IPS-11a (cell line): Measurements from ENCODE around the gene ZNF32.

Source experiments
- H3K4me3 ChIP-seq: one replicate; pipeline ENCODE4 v1.5.1; 2013; ENCODE audit warnings: low read depth, low read length, control low read depth

ZNF32 gene

DNA sequence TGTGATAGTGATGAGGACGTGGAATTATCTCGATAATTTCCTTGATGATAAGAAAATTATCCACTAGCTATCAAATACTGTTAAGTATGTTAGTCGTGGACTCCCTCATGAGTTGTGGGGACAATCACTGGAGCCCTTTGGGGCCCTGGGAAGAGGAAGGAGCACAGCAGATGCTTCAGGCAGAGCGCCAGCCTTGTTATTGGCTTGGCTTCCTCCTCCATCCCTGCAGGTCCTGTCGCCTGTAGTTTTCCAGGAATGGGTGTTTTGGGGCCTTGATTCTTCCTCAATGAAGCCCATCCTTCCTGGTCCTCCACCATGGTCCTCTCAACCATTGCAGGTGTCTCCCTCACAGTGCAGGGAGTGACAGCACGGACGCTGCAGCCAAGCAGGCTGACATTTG lies 32.5 kb upstream of the ZNF32 start:
- no peak overlapping the region for H3K4me3 ChIP-seq

DNA sequence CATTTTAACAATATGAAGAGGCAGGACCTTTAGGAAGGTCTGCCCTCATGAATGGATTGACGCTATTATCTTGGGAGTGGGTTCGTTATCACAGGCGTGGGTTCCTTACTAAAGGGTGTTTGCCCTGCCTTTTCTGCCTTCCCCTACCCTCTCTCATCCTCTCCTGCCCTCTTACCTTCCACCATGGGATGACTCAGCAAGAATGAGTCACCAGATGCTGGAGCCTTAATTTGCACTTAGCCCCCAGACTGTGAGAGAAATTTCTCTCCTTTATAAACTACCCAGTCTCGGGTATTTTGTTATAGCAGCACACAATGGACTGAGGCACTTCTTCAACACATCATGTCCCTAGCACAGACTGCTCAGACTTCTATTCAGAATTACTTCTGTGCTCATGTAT lies 31.4 kb upstream of the ZNF32 start:
- no peak overlapping the region for H3K4me3 ChIP-seq

DNA sequence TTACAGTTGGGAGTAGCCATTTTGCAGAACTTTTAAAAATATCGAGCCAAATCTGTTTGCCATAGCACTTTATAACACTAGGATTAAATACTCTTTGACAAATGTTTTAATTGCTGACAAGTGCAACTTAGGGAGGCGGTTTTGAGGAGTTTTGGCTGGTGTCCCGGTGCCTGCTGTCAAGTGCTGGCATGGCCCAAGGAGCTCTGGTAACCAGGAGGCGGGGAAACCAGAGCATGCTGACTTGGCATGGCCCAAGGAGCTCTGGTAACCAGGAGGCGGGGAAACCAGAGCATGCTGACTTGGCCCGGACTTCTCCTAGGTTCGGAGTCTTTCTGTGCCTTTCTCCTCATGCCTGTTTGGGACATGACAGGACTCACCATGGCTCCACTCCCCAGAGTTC lies 30.8 kb upstream of the ZNF32 start:
- H3K4me3 ChIP-seq, result no peak overlapping the region

DNA sequence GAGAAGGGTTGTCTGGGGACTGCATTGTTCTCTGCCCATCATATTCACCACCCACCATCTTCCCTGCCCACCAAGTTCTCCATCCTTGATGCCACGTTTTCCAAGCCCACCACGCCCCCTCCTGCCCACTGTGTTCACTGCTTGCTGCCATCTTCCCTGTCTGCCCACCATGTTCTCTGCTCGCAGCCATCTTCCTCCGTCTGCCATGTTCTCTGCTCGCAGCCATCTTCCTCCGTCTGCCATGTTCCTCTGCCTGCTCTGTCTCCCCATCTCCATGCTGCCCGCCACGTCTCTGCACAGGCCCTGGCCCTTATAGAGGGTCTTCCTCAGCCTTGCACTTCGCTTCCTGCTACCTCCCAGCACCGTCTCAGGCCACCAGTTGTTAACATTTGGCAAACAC lies 30.0 kb upstream of the ZNF32 start:
- no peak overlapping the region for H3K4me3 ChIP-seq

DNA sequence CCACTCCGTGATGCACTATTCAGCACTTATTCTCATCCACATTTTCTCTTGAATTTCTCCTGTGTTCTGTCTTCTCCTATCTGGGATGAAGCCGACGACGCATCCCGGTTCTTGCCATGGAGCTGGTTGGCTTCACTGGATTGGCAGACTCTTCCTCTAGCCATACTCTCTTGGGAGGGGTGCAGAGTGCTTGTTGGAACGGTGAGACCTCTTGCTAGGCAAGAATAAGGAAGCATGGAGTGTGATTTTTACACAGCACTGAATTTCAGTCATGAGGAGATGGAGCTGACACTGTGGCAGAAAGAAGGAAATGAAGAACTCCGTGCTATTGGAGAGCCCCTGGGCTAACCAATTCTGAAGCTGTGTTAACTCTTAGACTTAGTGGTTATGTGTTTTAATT lies 28.2 kb upstream of the ZNF32 start:
- H3K4me3 ChIP-seq, result no peak overlapping the region

DNA sequence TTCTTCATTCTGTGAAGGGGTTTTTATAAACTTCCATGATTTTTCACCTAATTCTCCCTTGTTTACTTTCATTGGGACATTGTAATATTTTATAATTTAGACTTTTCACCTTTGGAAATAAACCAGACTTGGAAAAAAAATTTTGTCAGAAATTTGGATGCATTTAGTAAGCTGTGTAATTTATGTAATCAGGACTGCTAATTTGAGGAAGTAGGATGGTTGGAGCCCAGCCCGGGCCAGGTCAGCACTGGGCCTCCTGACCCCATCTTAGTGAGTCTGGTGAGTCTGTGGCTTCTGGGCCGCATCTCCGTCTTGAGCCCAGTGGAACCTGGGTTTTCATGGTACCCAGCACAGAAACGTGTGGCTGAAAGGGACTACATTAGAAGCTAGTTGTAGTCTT lies 27.6 kb upstream of the ZNF32 start:
- no peak overlapping the region for H3K4me3 ChIP-seq

DNA sequence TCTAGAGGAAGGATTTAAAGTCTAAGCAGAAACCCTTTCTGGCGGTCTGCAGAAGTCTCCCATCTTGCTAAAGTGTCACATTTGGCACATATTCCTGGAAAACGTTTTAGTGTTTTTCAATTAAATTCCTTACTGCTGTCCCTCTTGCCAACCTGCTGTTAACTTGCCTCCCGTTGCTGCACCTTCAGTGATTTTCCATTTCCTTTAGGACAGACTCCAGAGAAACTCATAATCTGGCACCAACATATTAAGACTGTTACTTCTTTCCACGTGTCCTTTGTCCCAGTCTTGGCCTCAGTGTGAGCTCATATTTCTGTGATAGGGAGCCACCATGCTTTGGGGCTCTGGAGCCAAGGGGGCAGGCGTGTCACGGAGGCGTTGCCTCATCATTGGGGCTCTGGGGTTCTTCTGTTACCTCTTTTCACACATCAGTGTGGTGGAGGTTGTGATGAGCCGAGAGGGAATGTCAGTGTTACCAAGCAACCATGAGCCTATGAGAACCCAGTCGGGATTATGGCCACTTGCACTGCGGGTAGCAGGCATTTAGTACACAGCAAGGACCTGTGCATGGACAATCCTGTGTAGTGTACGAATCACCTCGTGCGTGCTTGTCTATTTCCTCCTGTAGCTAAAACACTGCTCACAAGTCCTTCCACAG lies 26.0 kb upstream of the ZNF32 start:
- no peak overlapping the region for H3K4me3 ChIP-seq

DNA sequence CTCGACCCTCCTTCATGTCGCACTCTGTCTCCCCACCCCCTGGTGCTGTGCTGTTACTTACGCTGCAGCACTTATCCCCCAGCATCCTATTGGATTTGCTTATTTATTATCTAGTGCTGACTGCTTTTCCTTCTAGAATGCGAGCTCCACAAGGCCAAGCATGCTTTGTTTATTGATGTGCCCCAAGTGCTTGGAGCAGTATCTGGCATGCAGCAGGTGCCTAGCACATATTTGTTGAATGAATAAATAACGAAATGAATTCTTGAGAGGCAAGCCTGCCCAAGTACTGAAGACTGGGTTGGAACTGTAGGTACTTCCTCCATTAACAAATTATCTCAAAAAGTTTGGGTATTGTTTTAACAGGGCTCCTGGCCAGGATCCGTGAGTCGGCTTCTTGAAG lies 24.8 kb upstream of the ZNF32 start:
- H3K4me3 ChIP-seq, result no peak overlapping the region

DNA sequence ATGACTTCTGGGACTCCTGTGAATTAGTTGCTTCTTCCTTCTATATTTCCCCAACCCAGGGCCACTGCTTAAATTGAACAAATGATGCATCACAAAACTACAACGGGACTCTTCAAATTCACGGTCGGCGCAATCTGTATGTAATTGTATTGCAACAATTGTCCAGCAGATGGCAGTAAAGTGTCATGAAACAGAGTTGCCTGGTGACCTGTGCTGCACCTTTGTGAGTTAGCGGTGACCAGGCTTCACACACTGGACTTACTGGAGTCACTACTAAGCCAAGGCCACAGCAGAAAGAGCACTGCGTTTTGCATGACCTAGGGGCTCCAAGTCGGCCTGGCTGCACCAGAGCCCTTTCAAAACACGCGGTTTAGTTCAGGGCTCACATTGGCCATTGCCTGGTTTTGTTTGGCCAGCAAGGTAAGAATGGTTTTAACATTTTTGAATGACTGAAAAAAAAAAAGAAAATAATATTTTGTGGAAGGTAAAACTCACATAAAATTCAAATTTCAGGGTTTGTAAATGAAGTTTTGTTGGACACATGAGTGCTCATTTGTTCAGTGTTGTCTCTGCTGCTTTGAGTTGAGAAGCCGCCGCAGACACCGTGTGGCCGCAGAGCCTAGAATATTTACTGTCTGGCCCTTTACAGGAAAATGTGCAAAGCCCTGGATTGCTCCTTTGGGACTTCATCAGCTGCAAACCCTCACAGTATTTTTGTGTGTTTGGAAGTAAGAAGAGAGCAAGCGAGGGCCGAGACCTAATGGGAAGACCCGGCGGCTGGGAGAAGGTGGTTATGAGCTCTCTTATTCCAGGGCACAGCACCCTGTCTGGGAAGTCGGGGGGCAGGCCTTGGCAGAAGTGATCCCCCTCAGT lies 23.2 kb upstream of the ZNF32 start:
- no peak overlapping the region for H3K4me3 ChIP-seq

DNA sequence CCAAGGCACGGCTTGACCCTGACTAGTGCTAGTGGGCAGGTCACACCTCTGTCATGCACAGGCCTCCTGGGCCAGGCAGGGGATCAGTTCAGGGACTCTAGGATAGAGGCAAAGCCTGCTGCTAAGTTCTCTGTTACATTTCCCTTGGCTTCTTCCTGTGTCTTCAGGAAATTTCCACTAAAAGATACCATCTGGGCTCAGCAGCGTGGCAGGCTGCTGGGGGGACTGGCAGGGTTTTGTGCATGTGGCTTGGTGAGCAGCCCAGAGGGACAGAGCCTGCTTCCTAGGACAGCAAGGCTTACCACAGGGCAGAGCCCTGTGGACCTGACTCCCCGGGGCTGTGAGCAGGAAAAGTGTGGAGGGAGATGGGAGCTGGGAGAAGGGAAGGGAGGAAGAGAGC lies 20.7 kb upstream of the ZNF32 start:
- H3K4me3 ChIP-seq, result no peak overlapping the region

DNA sequence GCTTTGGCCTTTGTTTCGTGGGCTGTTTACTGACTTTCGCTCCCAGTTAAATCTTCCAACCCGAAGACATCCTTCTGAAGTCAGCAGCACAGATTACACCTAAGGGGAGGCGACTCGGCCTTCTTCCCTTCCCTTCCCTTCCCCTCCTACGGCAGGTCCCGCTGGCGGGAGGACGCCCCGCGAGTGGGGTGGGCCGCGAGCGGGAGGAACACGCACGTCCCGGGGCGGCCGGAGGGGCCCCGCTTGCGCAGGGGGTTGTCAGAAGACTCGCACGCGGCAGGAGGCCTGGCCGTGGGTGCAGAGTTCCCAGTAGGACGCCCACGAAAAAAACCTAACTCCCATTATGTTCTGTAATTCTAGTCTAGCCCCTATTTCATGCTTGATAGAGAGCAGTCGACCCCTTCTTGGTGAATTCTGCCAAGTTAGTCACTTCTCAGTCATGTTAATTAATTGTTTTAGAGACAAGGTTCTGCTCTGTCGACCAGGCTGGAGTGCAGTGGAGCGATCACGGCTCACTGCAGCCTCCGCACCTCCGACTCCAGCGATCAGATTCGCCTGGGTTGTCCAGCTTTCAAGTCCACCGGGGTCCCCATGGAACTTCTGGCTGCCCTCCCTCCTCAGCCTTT lies 19.2 kb upstream of the ZNF32 start:
- no peak overlapping the region for H3K4me3 ChIP-seq

DNA sequence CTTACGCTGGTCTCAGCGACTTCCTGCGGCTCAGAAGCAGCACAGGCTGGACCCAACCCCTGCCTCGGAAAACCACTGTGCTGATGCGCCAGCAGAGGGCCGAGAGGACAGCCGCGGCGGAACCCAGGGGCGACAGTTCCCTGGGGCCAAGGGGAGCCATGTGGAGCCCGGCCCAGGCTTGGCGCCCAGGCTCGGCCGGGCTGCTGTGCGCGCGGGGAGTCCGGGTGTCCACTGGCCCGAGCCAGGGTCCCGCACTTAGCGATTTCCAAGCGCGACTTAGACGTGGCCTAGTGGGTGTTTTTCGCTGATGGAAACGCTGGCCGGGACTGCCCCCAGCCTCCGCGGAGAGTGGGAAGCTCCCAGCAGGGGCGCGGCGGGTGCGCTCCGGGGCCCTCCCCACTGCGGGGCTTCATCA lies 18.6 kb upstream of the ZNF32 start:
- no peak overlapping the region for H3K4me3 ChIP-seq

DNA sequence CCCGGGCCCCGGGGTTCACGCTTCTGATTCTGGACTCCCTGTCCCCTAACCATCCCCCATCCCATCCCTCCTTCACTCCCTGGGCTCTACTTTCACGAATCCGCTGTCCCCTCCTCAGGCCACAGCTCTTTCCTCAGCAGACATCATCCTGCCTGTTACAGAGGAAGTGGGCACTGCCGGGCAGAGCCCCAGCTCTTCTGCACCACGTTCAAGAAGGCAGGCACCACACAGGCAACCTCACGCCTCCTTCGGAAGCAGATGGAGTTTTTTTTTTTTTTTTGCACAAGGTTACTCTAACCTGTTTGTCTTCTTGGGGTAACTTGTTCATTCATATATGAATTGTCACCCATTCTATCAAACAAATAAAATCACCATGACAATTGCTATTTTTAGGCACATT lies 17.9 kb upstream of the ZNF32 start:
- no peak overlapping the region for H3K4me3 ChIP-seq

DNA sequence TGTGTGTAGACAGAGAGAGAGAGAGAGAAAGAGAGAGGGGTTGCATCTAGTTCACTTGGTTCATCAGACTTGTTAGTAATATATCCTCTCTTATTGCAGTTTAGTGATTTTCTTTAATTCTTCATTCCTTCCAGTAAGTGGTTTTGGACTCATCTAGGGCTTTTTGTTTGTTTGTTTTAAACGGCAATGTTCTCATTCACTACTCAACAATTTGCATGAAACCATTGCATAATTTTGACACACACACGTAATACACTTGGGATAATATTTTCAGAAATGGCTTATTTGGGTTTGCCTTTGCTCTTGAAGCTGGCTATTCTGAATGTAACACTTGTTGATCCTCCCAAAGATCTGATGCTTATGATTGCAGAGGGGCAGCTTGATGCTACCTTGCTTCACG lies 16.4 kb upstream of the ZNF32 start:
- H3K4me3 ChIP-seq, result no peak overlapping the region

DNA sequence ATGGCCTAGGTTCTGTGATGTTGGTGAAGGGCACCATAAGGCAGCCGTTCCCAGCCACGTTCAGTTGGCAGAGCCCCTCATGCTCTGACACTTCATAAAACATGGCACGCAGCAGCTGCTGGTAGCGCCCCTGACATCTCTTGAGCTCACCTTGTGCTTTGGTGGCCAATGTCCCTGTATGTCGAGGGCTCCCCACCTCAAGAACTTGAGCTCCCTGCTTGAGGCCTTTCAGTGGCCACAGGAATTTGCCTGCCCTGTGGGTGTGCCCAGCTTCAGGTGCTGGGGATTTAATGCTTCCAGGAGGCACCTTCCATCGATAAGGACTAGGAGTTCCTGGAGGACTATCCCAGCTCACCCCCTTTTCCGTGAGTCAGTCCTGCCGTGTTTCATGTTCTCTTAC lies 9.5 kb upstream of the ZNF32 start:
- H3K4me3 ChIP-seq, result no peak overlapping the region

DNA sequence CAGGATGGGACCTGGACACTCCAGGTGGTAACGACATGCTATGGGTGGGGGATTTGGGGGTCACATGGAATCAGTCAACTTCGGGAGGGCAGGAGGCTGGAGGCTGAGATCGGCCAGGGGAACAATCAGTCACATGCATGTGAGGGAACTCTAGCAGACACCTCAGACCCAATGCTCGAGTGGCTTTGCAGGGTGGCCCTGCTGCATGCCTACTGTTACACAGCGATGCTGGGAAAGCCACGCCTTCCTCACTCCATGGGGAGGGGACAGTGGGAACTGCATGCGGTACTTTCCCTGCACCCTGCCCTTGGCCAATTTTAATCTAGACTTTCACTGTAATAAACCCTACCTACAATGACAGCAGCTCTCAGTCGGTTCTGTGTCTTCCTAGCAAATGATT lies 6.6 kb upstream of the ZNF32 start:
- no peak overlapping the region for H3K4me3 ChIP-seq

DNA sequence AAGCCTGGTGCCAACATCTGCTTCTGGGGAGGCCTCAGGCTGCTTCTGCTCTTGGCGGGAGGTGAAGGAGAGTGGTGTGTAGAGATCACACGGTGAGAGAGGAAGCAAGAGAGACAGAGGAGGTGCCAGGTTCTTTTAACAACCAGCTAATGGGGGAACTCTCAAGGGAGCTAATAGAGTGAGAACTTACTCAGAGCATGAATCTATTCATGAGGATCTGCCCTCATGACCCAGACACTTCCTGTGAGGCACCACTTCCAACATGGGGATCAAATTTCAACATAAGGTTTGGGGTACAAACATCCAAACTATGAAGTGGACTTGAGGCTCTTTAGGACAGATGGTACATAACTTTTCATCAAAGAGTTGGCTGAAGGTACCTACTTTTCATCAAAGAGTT lies 5.1 kb upstream of the ZNF32 start:
- H3K4me3 ChIP-seq, result no peak overlapping the region

DNA sequence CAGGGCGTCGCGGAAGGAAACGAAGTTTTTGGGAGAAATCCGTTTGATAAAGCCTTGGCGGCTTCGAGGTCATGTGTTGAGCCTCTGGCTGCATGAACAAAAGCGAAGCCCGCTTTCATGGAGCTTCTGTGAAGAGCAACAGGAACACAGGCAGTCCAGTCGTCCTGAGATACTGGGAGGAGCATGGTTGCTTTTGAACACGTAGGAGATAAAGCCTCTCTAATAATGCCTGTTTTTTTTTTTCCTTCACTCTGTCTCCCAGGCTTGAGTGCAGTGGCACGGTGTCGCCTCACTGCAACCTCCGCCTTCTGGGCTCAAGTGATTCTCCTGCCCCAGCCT lies 473 bp upstream of the ZNF32 start:
- H3K4me3 ChIP-seq, result peak overlapping the region; percentile 36

DNA sequence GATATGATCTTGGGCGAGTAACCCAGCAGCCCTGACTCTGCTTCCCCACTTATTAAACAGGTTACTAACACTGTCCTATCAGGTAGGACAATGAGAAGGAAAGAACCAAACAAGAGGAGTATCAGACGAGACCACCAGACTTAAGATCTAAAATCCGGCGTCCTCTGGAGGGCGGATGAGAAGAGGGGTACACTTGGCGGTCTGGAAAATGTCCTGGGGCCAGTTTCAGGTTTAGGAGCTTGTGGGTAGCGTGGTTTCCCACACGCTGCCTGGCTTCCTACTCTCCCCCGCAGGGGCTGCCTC lies 635 bp downstream of the ZNF32 start:
- peak overlapping the region; percentile 53 for H3K4me3 ChIP-seq

DNA sequence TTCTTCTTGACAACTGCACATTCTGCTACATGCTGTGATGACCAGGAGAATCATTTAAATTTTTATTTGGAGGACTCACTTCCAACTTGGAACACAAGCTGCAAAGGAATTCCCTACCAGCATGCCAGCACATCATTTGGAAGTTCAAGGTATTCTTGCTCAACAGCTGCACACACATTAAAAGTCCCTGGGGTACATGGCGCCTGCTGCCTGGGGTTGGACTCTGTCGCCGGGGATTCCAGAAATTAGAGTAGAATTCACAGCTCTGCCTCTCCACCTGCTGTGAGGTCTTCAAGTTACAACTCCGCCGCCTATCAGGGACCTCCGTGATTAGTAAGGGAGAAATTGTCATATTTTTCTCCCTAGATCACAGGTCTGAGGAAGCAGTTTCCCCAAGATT lies 1.1 kb downstream of the ZNF32 start:
- H3K4me3 ChIP-seq, result no peak overlapping the region

DNA sequence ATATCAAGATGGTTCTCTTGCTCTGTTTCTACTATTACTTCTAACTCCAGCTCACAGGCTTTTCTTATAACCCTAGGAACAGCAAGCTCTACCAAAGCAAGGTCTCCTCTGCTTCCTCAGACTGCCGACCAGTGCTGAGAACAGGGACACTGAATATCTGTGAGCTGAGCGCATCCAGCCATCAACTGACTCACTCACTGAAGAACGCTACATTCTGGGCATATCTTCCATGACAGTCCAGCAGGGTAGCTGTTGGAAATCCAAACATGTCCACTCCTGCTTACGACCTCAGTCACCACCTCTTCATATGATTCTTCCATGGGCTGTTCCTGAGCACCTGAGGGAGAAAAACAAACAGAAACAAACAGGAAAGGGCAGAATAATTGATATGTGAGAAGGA lies 2.8 kb downstream of the ZNF32 start:
- no peak overlapping the region for H3K4me3 ChIP-seq

DNA sequence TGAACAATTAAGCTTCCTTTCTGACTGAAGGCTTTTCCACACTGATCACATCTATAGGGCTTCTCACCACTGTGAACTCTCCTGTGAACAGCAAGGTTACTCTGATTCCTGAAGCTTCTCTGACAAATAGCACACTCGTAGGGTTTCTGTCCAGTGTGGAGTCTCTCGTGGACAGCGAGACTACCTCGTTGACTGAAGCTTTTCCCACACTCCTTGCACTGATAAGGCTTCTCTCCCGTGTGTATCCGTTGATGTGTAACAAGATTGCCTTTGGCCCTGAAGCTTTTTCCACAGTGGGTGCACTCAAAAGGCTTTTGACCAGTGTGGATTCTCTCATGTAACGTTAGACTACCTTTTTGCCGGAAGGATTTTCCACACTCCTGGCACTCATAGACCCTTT lies 4.4 kb downstream of the ZNF32 start:
- H3K4me3 ChIP-seq, result no peak overlapping the region

DNA sequence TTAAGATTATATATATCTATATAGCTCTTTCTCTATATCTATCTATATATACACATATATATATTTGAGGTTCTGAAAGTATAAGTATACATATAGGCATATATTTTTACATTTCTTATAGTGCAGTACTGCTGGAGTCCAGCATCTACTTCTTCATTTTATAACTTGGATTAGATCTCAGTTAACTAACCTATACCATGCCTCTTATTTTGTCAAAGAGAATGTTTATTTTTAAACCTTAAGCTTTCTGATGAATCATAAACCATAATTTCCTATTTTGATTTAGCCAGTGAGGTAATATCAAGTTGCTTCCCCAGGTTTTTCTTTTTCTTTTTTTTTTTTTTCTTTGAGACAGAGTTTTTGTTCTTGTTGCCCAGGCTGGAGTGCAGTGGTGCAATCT lies 8.1 kb downstream of the ZNF32 start:
- H3K4me3 ChIP-seq, result no peak overlapping the region
